ENCODE results near the gene NAALADL2.

DNA sequence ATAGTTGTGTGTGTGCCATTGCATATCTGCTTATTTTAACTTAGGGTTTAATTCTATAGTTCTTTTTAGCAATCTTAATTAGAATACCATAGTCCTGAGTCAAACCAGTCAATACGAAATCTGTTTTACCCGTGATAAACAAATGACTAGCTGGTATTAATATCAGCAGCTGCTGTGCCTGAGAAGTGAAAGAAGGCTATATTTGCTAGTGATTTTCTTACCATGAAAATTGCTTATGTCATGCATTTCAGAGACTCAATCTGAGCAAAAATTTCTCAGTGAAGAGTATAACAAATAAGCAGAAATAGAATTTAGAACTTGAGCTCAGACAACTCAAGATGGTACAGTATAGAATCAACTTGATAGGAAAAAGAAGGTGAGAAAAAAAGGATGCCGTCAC, 820.4 kb downstream of the NAALADL2 start:
- TF ChIP-seq, protein P1, sequence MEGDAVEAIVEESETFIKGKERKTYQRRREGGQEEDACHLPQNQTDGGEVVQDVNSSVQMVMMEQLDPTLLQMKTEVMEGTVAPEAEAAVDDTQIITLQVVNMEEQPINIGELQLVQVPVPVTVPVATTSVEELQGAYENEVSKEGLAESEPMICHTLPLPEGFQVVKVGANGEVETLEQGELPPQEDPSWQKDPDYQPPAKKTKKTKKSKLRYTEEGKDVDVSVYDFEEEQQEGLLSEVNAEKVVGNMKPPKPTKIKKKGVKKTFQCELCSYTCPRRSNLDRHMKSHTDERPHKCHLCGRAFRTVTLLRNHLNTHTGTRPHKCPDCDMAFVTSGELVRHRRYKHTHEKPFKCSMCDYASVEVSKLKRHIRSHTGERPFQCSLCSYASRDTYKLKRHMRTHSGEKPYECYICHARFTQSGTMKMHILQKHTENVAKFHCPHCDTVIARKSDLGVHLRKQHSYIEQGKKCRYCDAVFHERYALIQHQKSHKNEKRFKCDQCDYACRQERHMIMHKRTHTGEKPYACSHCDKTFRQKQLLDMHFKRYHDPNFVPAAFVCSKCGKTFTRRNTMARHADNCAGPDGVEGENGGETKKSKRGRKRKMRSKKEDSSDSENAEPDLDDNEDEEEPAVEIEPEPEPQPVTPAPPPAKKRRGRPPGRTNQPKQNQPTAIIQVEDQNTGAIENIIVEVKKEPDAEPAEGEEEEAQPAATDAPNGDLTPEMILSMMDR (IDR thresholded peaks at IDR 0.05): no peak
- TF ChIP-seq POLR2A (IDR thresholded peaks at IDR 0.05): no peak
- no peak for TF ChIP-seq EP300 (IDR thresholded peaks at IDR 0.05)
- no peak for TF ChIP-seq POLR2AphosphoS5 (IDR thresholded peaks at IDR 0.05)

All from upper lobe of left lung (tissue), 4 donors.